Kidney capillary endothelial cell (primary cell): ENCODE data around the gene LEFTY1.

Experiments used
- DNase-seq: peaks from one replicate; pipeline ENCODE4 v3.0.0-alpha.2; 2018; ENCODE audit warnings: low spot score

LEFTY1 gene

DNA sequence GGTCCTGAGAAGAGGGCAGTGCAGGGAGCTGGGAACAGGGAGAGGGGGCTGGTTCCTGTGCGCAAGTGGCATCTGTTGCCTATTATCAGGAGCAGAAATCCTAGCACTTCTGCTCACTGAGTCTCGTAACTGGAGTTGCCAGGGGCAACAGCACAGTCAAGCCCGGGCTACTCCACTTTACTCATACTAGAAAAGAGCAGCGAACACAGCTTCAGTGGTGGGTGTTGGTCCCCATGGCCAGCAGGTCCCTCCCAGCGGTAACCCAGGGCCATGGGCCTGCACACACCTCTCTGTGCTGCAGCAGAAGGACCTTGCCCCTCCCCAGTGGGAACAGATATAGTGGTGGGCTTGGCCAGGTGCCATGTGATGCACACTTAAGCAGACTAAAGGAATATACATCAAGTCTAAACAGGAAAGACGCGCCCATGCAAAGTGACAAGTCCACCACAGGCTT, 26.6 kb upstream of the LEFTY1 start:
- no peak for DNase-seq

DNA sequence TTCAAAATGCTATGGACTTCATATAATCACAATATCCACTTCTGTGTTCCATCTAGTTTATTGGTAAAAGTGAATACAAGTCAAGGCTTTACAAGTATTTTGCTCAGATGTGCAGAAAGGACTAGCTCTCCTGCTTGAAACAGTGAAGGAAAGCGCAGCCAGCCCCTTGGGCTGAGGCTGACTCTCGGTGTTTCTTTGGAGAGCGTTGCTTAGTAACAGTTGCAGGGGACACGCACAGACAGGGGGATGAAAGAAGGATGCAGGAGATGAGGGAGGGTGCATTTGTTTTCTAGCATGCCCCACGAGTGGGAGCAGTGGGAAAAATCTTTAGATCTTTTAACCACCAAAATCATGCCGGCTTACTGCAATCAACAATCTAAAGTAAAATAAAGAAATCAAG, 26.0 kb upstream of the LEFTY1 start:
- no peak for DNase-seq

DNA sequence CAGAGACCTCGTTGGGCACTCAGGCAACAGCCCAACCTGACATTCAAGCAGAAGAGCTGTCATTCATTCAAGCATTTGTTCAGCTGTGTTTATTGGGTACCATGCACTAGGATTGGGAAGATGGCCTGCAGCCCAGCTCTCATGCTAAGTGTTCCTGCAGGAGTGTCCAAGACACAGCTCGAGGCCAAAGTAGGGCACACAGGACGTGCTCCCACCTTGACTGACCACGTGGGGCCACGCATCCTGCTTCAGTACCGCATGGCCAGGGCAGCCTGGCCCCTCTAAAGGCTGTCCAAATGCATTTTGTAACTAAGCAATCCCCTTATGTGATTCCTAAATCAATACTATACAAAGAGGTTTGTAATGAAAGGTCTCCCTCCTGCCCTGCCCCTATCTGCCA, 25.4 kb upstream of the LEFTY1 start:
- DNase-seq, result no peak

DNA sequence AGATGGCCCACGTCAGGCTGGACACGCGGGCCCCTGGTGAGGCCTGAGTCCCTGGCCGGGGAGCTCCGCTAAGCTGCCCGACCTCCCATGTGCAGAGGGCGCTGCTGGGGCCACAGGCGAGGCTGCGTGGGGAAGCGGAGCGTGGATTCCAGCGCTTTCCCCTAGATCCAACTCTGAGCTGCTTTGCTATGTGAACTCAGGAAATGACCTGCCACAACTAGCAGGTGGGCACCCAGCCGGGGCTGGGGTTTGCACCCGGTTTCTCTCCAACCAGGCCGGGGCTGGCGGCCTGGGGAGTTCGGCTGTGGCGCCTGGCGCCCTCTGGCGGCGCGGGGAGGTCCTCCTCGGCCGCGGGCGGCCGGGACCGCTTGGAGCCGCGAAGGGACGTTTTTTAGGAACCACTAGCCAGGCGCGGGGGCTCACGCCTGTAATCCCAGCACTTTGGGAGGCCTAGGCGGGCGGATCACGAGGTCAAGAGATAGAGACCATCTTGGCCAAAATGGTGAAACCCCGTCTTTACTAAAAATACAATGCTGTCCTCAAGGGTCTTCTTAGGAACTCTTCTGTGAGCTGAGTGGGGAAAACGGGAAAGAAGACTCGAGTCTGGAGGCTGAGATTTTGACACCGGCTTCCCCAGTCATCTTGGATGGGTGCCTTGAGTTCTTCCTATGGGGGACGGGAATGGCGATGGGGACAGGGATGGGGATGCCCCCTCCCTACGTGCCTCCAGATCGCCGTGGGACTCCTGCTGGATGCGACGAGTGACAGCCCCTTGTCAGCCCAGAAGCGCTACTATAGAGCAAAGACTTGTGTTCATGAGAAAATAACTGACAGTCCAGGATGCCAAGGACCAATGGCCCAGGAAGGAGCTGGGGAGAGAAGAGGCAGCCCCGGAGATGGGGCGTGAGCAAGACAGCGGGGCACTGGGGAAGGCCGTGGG, 22.5 kb upstream of the LEFTY1 start:
- DNase-seq, result peak; percentile 54

DNA sequence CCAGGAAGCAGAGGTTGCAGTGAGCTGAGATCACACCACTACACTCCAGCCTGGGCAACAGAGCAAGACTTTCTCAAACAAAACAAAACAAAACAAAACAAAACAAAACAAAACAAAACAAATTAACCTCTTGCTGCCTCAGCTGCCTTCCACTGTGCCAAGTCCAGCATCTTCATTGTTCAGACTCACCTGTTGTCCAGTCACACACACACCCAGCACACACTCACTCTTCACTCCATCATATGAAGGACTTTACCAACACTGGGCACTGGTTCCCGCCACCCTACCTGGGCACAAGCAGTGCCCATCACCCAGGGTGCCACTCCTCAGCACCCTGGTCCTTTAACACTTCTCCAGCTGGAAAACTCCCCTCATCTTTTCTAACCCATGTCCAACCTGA, 20.5 kb upstream of the LEFTY1 start:
- DNase-seq, result no peak

DNA sequence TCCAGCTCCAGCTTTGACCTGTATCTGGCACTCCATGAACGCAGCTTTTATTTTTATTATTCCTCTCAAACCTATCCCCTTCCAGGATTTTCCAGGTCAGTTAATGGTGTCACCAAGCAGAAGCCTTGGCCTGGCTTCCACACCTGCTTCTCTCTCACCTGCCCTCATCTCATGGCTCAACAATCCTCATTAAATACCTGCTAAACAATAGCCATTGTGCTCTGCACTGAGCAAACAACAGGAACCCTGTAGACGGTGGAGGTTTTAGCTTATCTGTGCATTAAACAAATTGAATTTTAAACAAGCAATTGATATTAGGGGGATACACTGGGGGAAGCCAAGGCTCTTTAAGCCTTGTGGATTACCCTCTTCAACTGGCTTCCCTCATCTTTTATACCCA, 19.8 kb upstream of the LEFTY1 start:
- no peak for DNase-seq

- DNase-seq, result no peak
These were observed 19.2 kb upstream of the LEFTY1 start for GRCh38 chr1:225908013-225908640.

GRCh38 chr1:225907341-225907740, 18.4 kb upstream of the LEFTY1 start:
- DNase-seq, result no peak

DNA sequence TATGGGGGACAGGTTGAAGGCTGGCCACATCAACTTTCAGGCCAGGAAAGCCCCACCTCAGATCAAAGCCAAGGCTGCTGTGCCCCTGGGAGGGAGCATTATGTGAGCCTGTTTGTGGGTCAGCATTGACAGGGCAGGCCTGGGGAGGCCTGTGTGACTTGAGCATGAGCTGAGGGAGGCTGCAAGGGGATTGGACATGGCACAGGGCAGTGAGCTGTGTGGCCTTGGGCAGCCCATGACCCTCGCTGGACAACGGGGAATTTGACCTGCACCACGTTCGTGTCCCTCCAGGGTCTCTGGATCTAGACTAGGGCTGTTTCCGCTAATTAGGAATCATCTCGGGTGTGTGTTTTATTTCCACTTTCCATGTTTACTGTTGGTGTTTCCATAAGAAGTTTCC, 17.5 kb upstream of the LEFTY1 start:
- DNase-seq, result no peak

DNA sequence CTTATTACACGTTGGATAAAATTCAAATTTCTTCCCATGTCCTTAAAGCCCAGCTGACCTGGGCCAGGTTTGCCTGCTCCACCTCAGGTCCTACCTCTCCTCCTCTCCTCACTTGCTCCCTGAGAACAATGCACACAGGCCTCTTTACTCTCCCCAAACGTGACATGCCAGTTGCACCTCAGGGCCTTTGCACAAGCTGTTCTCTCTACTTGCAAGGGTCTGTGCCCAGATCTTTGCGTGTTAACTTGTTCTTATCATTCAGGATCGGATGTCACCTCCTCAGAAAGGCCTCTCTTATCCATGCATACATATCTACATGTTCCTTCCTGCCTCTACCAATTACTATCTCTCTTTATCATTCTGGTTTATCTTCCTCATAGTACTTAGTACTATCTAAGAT, 14.7 kb upstream of the LEFTY1 start:
- DNase-seq, result no peak

- DNase-seq, result peak; percentile 54
These were observed 10.3 kb upstream of the LEFTY1 start for GRCh38 chr1:225899044-225899925.

GRCh38 chr1:225897595-225898514, 8.9 kb upstream of the LEFTY1 start:
- DNase-seq, result no peak

DNA sequence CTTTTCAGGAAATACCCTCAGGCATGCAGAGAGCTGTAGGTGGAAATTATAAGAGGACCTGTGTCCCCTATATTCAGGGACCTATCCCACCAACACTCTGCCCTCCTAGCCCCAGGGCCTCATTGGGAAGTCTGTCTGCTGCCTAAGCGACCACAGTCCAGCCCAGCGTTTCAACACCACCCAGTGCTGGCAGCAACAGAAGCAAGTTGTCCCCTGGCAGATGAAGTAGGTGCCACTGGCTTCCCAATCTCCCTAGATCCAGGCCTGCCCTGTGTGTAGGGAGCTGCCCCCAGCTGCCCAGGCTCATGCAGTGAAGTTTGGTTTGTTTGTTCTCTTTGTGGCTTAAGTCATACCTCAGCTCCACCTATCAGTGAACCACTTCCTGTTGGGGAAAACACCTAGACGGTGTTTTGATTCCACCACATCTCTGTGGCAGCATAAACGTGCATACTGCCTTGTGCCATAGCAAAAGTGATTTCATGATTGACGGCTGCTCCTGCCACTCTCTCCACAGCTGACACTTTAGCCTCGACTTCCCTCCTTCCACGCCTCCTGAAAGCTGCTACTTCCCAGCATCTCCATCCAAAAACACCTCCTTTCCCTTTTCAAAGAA, 8.1 kb upstream of the LEFTY1 start:
- DNase-seq, result no peak

- DNase-seq, result no peak
These were observed 7.5 kb upstream of the LEFTY1 start for GRCh38 chr1:225896494-225896893.

GRCh38 chr1:225892307-225892706, 3.4 kb upstream of the LEFTY1 start:
- DNase-seq, result no peak

- no peak for DNase-seq
These were observed 2.5 kb upstream of the LEFTY1 start for GRCh38 chr1:225891229-225891972.

GRCh38 chr1:225890346-225891228, 1.6 kb upstream of the LEFTY1 start:
- DNase-seq, result no peak

DNA sequence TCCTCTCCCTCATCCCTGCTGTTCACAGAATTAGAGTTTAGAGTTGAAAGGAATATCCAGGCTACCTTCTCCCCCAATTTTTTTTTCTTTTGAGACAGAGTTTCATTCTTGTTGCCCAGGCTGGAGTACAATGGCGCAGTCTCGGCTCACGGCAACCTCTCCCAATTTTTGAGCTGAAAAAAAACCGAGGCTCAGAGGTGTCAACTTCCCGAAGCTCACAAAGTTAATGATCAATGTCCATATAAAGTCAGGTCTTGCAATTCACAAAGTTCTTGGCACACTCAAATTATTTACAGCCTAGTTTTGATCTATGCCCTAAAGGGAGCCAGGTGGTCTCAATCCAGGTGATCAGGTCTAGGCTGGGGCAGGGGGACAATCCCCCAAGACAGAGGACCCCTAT, 797 bp upstream of the LEFTY1 start:
- no peak for DNase-seq

- DNase-seq, result no peak
These were observed 553 bp downstream of the LEFTY1 start for GRCh38 chr1:225888289-225888897.
